Activated T-helper 17 cell treated with anti-CD3 and anti-CD28 coated beads, Interleukin-2, amount 50 U/mL, for 72 hours (primary cell): ENCODE measurements around the gene LYPD6. TPM values are rescaled to one million over a fixed set of nuclear protein-coding genes. Genes with fewer than 3 reads are reported as not detected.

Experiments used
- ATAC-seq: fragments of 150-1000 bp; cut with Tn5 transposase; replicated peaks from 2 replicates; pipeline ENCODE4 v1.10.0; 2021; ENCODE audit warnings: mild to moderate bottlenecking, moderate library complexity
- H3K27ac Mint-ChIP-seq: one replicate; pipeline ENCODE4 v1.8.0; 2022; ENCODE audit warnings: mixed read lengths
- H3K27me3 Mint-ChIP-seq: one replicate; pipeline ENCODE4 v1.8.0; 2022; ENCODE audit warnings: mixed read lengths
- H3K36me3 Mint-ChIP-seq: one replicate; pipeline ENCODE4 v1.8.0; 2022; ENCODE audit warnings: low read depth, mild to moderate bottlenecking, mixed read lengths
- H3K4me1 Mint-ChIP-seq: one replicate; pipeline ENCODE4 v1.8.0; 2022; ENCODE audit warnings: mixed read lengths
- H3K4me3 Mint-ChIP-seq: one replicate; pipeline ENCODE4 v1.8.0; 2022; ENCODE audit warnings: mild to moderate bottlenecking, mixed read lengths
- H3K9me3 Mint-ChIP-seq: one replicate; pipeline ENCODE4 v1.8.0; 2022; ENCODE audit warnings: mixed read lengths
- total RNA-seq, 2 donors: library from RNA; stranded (reverse); gene quantifications; one replicate each; pipeline ENCODE4 v1.2.3, GENCODE V29; 2022

LYPD6 gene
- total RNA-seq, 2 donors from 2014 or later = not detected

GRCh38 chr2:149365931-149366583 is 35.7 kb downstream of the LYPD6 start:
- H3K27ac Mint-ChIP-seq = no peak overlapping the region
- no peaks in the 10 kb centered on the region for H3K4me1 Mint-ChIP-seq
- no peak for ATAC-seq
- H3K27me3 Mint-ChIP-seq = peaks cover 41% of the 10 kb centered on the region
- no peak overlapping the region for H3K4me3 Mint-ChIP-seq
- no peaks in the 10 kb centered on the region for H3K9me3 Mint-ChIP-seq
- H3K36me3 Mint-ChIP-seq = no peaks in the 10 kb centered on the region

- Mint-ChIP-seq H3K4me3 (no peak overlapping the region), H3K9me3 (no peaks in the 10 kb centered on the region), H3K4me1 (no peaks in the 10 kb centered on the region), H3K36me3 (no peaks in the 10 kb centered on the region), H3K27ac (no peak overlapping the region), H3K27me3 (peaks cover 29% of the 10 kb centered on the region)
- ATAC-seq = no peak
Measured at GRCh38 chr2:149370061-149370775, 39.8 kb downstream of the LYPD6 start.

- no peaks in the 10 kb centered on the region for H3K36me3 Mint-ChIP-seq
- no peaks in the 10 kb centered on the region for H3K9me3 Mint-ChIP-seq
- H3K27ac Mint-ChIP-seq = no peak overlapping the region
- peaks cover 25% of the 10 kb centered on the region for H3K27me3 Mint-ChIP-seq
- no peak for ATAC-seq
- H3K4me1 Mint-ChIP-seq = no peaks in the 10 kb centered on the region
- H3K4me3 Mint-ChIP-seq = no peak overlapping the region
Measured at GRCh38 chr2:149371476-149371875, 41.1 kb downstream of the LYPD6 start.

- H3K27ac Mint-ChIP-seq = no peak overlapping the region
Measured at GRCh38 chr2:149375801-149376361, 45.5 kb downstream of the LYPD6 start.

GRCh38 chr2:149380205-149380604 is 49.8 kb downstream of the LYPD6 start:
- no peaks in the 10 kb centered on the region for H3K9me3 Mint-ChIP-seq
- H3K36me3 Mint-ChIP-seq = no peaks in the 10 kb centered on the region
- H3K27me3 Mint-ChIP-seq = peaks cover 14% of the 10 kb centered on the region
- ATAC-seq = no peak
- no peak overlapping the region for H3K27ac Mint-ChIP-seq
- no peaks in the 10 kb centered on the region for H3K4me1 Mint-ChIP-seq
- no peak overlapping the region for H3K4me3 Mint-ChIP-seq

More at GRCh38 chr2:149375801-149376361, 45.5 kb downstream of the LYPD6 start:
- H3K4me1 Mint-ChIP-seq = no peaks in the 10 kb centered on the region
- H3K4me3 Mint-ChIP-seq = no peak overlapping the region
- no peaks in the 10 kb centered on the region for H3K36me3 Mint-ChIP-seq
- no peak for ATAC-seq
- no peaks in the 10 kb centered on the region for H3K9me3 Mint-ChIP-seq
- H3K27me3 Mint-ChIP-seq = peaks cover 8% of the 10 kb centered on the region

- H3K9me3 Mint-ChIP-seq = no peaks in the 10 kb centered on the region
- no peaks in the 10 kb centered on the region for H3K4me1 Mint-ChIP-seq
- no peak overlapping the region for H3K4me3 Mint-ChIP-seq
- H3K27me3 Mint-ChIP-seq = peaks cover 19% of the 10 kb centered on the region
- H3K36me3 Mint-ChIP-seq = no peaks in the 10 kb centered on the region
- peak; percentile 70 for ATAC-seq
- H3K27ac Mint-ChIP-seq = no peak overlapping the region
Measured at GRCh38 chr2:149383340-149383739, 53.0 kb downstream of the LYPD6 start.

- Mint-ChIP-seq H3K27me3 (peaks cover 13% of the 10 kb centered on the region), H3K9me3 (no peaks in the 10 kb centered on the region), H3K4me3 (no peak overlapping the region), H3K27ac (no peak overlapping the region), H3K4me1 (no peaks in the 10 kb centered on the region), H3K36me3 (no peaks in the 10 kb centered on the region)
- no peak for ATAC-seq
Measured at GRCh38 chr2:149385350-149385749, 55.0 kb downstream of the LYPD6 start.

GRCh38 chr2:149387411-149387810 is 57.0 kb downstream of the LYPD6 start:
- Mint-ChIP-seq H3K27ac (no peak overlapping the region), H3K4me3 (no peak overlapping the region), H3K27me3 (peaks cover 11% of the 10 kb centered on the region), H3K9me3 (no peaks in the 10 kb centered on the region), H3K36me3 (no peaks in the 10 kb centered on the region), H3K4me1 (no peaks in the 10 kb centered on the region)
- no peak for ATAC-seq

GRCh38 chr2:149388120-149388816 is 57.9 kb downstream of the LYPD6 start:
- no peak for ATAC-seq
- H3K9me3 Mint-ChIP-seq = no peaks in the 10 kb centered on the region

GRCh38 chr2:149389506-149390167 is 59.2 kb downstream of the LYPD6 start:
- Mint-ChIP-seq H3K27ac (no peak overlapping the region), H3K4me3 (no peak overlapping the region), H3K36me3 (no peaks in the 10 kb centered on the region)

More at GRCh38 chr2:149388120-149388816, 57.9 kb downstream of the LYPD6 start:
- Mint-ChIP-seq H3K27ac (no peak overlapping the region), H3K36me3 (no peaks in the 10 kb centered on the region), H3K4me3 (no peak overlapping the region), H3K4me1 (no peaks in the 10 kb centered on the region), H3K27me3 (peaks cover 10% of the 10 kb centered on the region)

GRCh38 chr2:149393614-149394013 is 63.2 kb downstream of the LYPD6 start:
- H3K4me3 Mint-ChIP-seq = no peak overlapping the region
- no peaks in the 10 kb centered on the region for H3K36me3 Mint-ChIP-seq
- H3K27me3 Mint-ChIP-seq = peaks cover 13% of the 10 kb centered on the region
- no peaks in the 10 kb centered on the region for H3K4me1 Mint-ChIP-seq
- no peaks in the 10 kb centered on the region for H3K9me3 Mint-ChIP-seq
- H3K27ac Mint-ChIP-seq = no peak overlapping the region
- no peak for ATAC-seq

More at GRCh38 chr2:149389506-149390167, 59.2 kb downstream of the LYPD6 start:
- H3K4me1 Mint-ChIP-seq = no peaks in the 10 kb centered on the region
- H3K27me3 Mint-ChIP-seq = peaks cover 10% of the 10 kb centered on the region
- no peaks in the 10 kb centered on the region for H3K9me3 Mint-ChIP-seq
- ATAC-seq = no peak

- H3K9me3 Mint-ChIP-seq = no peaks in the 10 kb centered on the region
Measured at GRCh38 chr2:149394864-149395263, 64.5 kb downstream of the LYPD6 start.

GRCh38 chr2:149399934-149400615 is 69.7 kb downstream of the LYPD6 start:
- ATAC-seq = no peak
- Mint-ChIP-seq H3K36me3 (no peaks in the 10 kb centered on the region), H3K27me3 (peaks cover 17% of the 10 kb centered on the region), H3K27ac (no peak overlapping the region), H3K9me3 (no peaks in the 10 kb centered on the region), H3K4me1 (no peaks in the 10 kb centered on the region), H3K4me3 (no peak overlapping the region)

More at GRCh38 chr2:149394864-149395263, 64.5 kb downstream of the LYPD6 start:
- Mint-ChIP-seq H3K4me3 (no peak overlapping the region), H3K4me1 (no peaks in the 10 kb centered on the region), H3K27ac (no peak overlapping the region), H3K27me3 (peaks cover 14% of the 10 kb centered on the region), H3K36me3 (no peaks in the 10 kb centered on the region)
- no peak for ATAC-seq

- peaks cover 17% of the 10 kb centered on the region for H3K27me3 Mint-ChIP-seq
- no peaks in the 10 kb centered on the region for H3K4me1 Mint-ChIP-seq
- ATAC-seq = no peak
- H3K4me3 Mint-ChIP-seq = no peak overlapping the region
- H3K9me3 Mint-ChIP-seq = no peaks in the 10 kb centered on the region
- H3K27ac Mint-ChIP-seq = no peak overlapping the region
- H3K36me3 Mint-ChIP-seq = no peaks in the 10 kb centered on the region
Measured at GRCh38 chr2:149400997-149401396, 70.6 kb downstream of the LYPD6 start.
